Neuron (in vitro differentiated cells): Measurements from ENCODE around the gene CNIH4.
A peak's percentile ranks its signal among the peaks of the same experiment; 100 is the strongest.
"Not testable (repeated sequence)": the region's sequence is repeated elsewhere in the genome, so short reads cannot be mapped to it uniquely, and the experiment has no call there.

Experiments used
- H2AFZ ChIP-seq: one replicate; pipeline ENCODE4 v1.6.1; 2013; ENCODE audit warnings: low read depth, mild to moderate bottlenecking, inconsistent platforms, low read length, moderate library complexity
- H3K27me3 ChIP-seq: one replicate; pipeline ENCODE4 v1.6.1; 2013; ENCODE audit warnings: low read length; ENCODE audit not compliant: insufficient read depth
- H3K36me3 ChIP-seq: one replicate; pipeline ENCODE4 v1.6.1; 2013; ENCODE audit warnings: low read length; ENCODE audit not compliant: insufficient read depth
- H3K4me1 ChIP-seq: one replicate; pipeline ENCODE4 v1.6.1; 2013; ENCODE audit warnings: low read length; ENCODE audit not compliant: insufficient read depth
- H3K4me3 ChIP-seq: 2 replicates; pipeline ENCODE4 v1.5.1; 2013; ENCODE audit warnings: mild to moderate bottlenecking, low read length, moderate library complexity
- H3K9me3 ChIP-seq: one replicate; pipeline ENCODE4 v1.6.1; 2013; ENCODE audit warnings: low read length

The CNIH4 gene

DNA sequence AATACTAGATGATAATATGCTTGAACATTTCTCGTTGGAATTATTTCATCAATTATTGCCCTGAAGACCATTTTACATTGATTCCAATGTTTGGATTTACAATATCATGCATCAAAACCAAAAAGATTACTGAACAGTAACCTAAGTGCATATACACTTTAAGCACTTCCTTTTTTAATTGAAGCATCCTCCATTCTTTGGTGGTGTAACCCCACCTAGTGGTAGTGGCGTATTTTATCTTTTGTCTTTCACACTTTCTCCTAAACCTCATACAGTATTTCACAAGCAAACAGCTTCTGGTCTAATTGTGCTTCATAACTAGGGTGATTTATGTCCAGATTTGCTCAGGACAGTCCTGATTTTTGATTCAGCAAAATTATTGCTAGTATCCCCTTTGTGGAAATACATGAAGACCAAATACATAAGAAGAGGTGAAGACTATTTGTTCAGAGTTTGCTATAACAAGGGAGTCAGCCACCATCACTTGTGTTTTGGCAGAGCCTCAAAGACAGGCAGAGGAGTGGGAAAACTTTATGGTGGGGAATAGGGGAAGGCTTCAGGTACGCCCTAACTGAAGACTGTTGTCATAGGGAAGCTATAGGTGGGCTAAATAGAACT lies 23.3 kb upstream of the CNIH4 start:
- no peaks in the 10 kb centered on the region for H3K36me3 ChIP-seq
- H3K4me3 ChIP-seq: no peak overlapping the region
- peaks cover 14% of the 10 kb centered on the region for H3K4me1 ChIP-seq
- no peak overlapping the region for H2AFZ ChIP-seq
- no peaks in the 10 kb centered on the region for H3K9me3 ChIP-seq
- H3K27me3 ChIP-seq: no peaks in the 10 kb centered on the region

DNA sequence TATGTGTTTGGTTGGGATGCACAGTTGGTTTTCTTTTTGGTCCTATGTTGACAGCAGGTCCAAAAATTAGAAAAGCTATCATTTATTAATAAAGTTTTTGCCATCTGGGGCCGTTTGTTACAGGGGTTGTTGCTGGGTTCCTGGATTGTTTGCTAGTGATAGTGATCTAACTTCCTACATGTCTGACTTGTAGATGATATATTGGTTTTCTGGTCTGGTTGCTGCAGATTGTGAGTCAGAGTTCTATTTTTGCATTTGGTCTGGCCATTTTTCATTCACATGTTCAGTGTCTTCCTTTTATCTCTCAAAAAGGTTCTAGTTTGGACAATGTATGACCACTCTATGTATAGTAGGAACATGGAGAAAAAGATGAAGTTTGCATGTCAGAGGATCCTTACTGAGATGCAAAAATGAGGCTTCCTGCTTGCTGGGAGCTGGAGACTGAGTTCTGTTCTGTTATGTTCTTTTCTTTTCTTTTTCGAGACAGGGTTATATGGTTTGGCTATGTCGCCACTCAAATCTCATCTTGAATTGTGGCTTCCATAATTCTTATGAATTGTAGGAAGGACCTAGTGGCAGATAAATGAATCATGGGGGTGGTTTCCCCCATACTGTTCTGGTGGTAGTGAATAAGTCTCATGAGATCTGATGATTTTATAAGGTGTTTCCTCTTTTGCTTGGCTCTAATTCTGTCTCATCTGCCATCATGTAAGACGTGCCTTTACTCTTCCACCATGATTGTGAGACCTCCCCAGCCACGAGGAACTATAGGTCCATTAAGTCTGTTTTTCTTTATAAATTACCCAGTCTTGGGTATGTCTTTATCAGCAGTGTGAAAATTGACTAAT lies 22.5 kb upstream of the CNIH4 start:
- H2AFZ ChIP-seq: no peak overlapping the region
- H3K4me3 ChIP-seq: no peak overlapping the region

DNA sequence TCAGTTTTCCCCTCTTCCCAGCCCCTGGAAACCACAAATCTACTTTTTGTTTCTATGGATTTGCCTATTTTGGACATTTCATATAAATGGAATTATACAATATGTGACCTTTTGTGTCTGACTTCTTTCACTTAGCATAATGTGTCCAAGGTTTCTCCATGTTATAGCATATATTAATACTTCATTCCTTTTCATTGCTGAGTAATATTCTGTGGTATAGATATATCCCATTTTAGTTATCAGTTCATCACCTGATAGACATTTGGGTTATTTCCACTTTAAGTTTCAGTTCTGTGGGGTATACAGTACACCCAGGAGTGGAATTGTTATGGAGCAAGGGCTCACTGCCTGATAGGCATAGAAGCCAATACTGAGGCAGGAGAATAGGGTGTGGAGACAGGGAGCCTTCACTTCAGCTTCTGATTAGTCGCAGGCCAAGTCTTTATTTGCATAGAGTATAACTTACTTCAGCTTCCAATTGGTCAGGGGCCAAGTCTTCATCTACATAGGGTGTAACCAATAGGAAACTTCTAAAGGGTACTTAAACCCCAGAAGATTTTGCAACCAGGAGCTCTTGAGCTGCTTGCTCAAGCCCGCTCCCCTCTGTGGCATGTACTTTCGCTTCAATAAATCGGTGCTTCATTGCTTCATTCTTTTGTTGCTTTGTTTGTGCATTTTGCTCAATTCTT lies 18.4 kb upstream of the CNIH4 start:
- no peaks in the 10 kb centered on the region for H3K4me1 ChIP-seq
- H3K4me3 ChIP-seq: no peak overlapping the region
- H2AFZ ChIP-seq: no peak overlapping the region
- no peaks in the 10 kb centered on the region for H3K36me3 ChIP-seq
- H3K9me3 ChIP-seq: no peaks in the 10 kb centered on the region
- no peaks in the 10 kb centered on the region for H3K27me3 ChIP-seq

More for the DNA sequence above, 22.5 kb upstream of the CNIH4 start:
- peaks cover 9% of the 10 kb centered on the region for H3K4me1 ChIP-seq
- no peaks in the 10 kb centered on the region for H3K9me3 ChIP-seq
- H3K27me3 ChIP-seq: no peaks in the 10 kb centered on the region
- H3K36me3 ChIP-seq: no peaks in the 10 kb centered on the region

DNA sequence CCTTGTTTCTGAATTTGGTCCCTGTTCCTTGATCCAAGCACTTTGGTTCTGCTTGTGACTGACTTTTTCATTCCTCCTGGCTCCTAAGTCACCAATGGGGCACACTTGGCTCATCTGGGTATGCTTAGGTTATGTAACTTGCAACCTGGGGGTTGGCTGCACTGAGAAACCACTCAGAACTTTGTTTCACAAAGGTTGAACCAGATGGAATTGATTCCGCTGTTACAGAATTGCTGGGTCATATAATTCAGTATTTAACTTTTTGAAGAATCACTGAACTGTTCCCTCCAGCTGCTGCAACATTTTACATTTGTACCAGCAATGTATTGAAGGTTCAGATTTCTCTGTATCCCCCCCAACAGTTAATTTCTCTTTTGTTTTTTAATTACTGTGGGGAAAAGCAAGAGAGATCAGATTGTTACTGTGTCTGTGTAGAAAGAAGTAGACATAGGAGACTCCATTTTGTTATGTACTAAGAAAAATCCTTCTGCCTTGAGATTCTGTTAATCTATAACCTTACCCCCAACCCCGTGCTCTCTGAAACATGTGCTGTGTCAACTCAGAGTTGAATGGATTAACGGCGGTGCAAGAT lies 17.1 kb upstream of the CNIH4 start:
- no peak overlapping the region for H3K4me3 ChIP-seq
- H3K36me3 ChIP-seq: no peaks in the 10 kb centered on the region
- H2AFZ ChIP-seq: no peak overlapping the region
- H3K9me3 ChIP-seq: peaks cover 2% of the 10 kb centered on the region
- H3K4me1 ChIP-seq: no peaks in the 10 kb centered on the region
- H3K27me3 ChIP-seq: no peaks in the 10 kb centered on the region

DNA sequence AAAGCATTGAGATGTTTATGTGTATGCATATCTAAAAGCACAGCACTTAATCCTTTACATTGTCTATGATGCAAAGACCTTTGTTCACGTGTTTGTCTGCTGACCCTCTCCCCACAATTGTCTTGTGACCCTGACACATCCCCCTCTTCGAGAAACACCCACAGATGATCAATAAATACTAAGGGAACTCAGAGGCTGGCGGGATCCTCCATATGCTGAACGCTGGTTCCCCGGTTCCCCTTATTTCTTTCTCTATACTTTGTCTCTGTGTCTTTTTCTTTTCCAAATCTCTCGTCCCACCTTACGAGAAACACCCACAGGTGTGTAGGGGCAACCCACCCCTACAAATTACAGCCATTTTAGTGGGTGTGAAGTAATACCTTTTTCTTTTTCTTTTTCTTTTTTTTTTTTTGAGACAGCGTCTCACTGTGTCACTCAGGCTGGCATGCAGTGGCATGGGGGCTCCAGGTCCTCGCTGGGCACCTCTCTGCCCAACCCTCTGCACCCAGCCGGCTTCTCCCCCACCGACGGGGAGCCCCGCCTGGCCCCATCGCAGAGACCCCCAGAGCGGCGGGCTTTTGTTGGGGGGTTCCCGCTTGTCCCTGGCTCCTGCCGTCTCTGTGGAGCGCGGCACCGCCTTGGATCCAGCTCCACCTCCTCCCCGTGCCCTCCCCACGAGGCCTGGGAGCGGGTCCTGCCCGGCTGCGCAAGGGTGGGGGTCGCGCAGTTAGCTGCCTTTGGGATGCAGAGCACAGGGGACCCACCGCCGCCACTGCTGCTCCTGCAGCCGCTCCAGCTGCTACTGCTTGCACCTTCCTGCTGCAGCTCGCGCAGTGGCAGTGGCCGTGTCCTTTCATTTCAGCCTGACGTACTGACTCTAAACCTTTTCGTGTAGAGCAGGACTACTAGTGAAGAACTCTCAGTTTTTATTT lies 16.0 kb upstream of the CNIH4 start:
- H3K4me3 ChIP-seq: not testable (repeated sequence)

DNA sequence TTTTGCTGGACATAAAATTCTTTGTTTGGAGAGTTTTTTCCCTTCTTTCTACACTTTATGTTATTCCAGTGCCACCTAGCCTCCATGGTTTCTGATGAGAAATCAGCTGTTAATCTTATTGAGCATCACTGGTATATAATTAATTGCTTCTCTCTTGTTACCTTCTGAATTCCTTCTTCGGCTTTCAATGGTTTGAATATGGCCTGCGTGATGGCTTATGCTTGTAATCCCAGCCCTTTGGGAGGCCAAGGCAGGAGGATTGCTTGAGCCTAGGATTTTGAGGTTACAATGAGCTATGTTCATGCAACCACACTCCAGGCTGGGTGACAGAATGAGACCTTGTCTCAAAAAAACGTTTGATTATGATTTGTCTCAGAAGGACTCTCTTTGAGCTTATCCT lies 13.0 kb upstream of the CNIH4 start:
- no peak overlapping the region for H3K4me3 ChIP-seq
- H3K36me3 ChIP-seq: no peaks in the 10 kb centered on the region
- H2AFZ ChIP-seq: no peak overlapping the region
- H3K27me3 ChIP-seq: no peaks in the 10 kb centered on the region
- peaks cover 2% of the 10 kb centered on the region for H3K9me3 ChIP-seq
- H3K4me1 ChIP-seq: no peaks in the 10 kb centered on the region

More for the DNA sequence above, 16.0 kb upstream of the CNIH4 start:
- H3K27me3 ChIP-seq, H3K9me3 ChIP-seq, H3K36me3 ChIP-seq, H3K4me1 ChIP-seq: not testable (repeated sequence)
- peak overlapping the region; percentile 28 for H2AFZ ChIP-seq

DNA sequence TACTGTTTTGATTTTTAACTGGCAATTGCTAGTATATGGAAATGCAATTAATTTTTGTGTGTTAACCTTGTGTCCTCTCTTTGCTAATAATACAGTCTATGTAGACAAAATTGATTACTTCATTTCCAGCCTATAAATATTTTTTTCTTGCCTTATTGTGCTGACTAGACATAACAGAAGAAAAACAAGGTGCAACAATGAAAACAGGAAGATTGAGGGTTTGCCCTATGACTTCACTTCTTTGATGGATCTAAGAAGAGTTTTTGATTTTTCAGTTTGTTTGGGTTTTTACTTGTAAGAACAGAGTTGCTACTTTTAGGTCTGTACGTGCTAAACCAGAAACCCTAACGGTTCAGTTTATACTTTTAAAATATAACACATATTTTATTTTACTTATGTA lies 8.5 kb upstream of the CNIH4 start:
- Histone ChIP-seq H2AFZ (no peak overlapping the region), H3K27me3 (no peaks in the 10 kb centered on the region), H3K9me3 (peaks cover 2% of the 10 kb centered on the region), H3K4me3 (no peak overlapping the region), H3K4me1 (no peaks in the 10 kb centered on the region), H3K36me3 (no peaks in the 10 kb centered on the region)

DNA sequence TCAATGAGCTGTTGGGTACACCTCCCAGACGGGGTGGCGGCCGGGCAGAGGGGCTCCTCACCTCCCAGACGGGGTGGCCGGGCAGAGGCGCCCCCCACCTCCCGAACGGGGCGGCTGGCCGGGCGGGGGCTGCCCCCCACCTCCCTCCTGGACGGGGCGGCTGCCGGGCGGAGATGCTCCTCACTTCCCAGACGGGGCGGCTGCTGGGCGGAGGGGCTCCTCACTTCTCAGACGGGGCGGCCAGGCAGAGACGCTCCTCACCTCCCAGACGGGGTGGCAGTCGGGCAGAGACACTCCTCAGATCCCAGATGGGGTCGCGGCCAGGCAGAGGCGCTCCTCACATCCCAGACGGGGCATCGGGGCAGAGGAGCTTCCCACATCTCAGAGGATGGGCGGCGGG lies 7.0 kb upstream of the CNIH4 start:
- not testable (repeated sequence) for H3K36me3 ChIP-seq, H3K9me3 ChIP-seq, H3K4me3 ChIP-seq, H3K27me3 ChIP-seq, H2AFZ ChIP-seq, H3K4me1 ChIP-seq

DNA sequence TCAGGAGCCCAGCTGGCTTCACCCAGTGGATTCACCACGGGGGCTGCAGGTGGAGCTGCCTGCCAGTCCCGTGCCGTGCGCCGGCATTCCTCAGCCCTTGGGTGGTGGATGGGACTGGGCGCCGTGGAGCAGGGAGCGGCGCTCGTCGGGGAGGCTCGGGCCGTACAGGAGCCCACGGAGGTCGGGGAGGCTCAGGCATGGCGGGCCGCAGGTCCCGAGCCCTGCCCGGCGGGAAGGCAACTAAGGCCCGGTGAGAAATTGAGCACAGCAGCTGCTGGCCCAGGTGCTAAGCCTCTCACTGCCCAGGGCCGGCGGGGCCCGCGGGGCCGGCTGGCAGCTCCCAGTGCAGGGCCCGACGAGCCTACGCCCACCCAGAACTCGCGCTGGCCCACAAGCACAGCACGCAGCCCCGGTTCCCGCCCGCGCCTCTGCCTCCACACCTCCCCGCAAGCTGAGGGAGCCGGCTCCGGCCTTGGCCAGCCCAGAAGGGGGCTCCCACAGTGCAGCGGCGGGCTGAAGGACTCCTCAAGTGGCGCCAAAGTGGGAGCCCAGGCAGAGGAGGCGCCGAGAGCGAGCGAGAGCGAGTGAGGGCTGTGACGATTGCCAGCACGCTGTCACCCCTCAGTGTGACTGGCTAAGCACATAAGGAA lies 4.1 kb upstream of the CNIH4 start:
- H2AFZ ChIP-seq, H3K36me3 ChIP-seq, H3K9me3 ChIP-seq, H3K4me1 ChIP-seq, H3K27me3 ChIP-seq, H3K4me3 ChIP-seq: not testable (repeated sequence)

DNA sequence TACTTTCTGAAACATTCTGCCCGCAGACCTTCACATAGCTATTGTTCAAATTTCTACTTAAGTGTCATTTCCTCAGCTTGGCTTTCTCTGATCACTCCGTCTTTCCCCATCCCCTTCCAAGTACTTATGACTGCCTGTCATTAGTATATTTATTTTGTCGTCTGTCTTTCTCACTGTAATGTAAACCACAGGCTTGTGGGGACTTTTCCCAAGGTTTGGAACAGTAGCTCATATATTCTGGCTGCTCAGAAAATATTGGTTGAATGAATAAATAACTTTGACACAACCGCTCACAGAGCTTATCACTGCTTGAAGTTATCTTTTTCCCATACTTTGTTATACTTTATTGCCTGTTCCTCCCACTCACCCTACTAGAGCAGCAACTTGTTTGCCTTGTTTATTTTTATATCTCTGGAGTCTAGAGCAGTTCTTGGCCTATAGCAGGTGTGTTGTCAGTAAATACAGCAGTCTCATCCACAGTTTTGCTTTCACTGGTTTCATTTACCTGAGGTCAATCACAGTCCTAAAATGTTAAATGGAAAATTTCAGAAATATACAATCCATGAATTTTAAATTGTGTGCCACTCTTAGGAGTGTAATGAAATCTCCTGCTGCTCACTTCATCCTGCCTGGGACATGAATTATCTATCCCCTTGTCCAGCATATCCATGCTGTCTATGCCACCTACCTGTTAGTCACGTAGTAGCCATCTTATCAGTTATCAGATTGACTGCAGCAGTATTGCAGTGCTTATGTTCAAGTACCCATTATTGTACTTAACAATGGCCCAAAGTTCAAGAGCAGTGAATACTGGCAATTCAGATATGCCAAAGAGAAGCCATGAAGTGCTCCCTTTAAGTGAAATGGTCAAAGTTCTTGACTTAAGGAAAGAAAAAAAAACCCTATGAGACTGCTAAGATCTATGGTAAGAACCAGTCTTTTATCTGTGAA lies 2.4 kb upstream of the CNIH4 start:
- H2AFZ ChIP-seq: no peak overlapping the region
- H3K27me3 ChIP-seq: no peaks in the 10 kb centered on the region
- H3K9me3 ChIP-seq: no peaks in the 10 kb centered on the region
- no peaks in the 10 kb centered on the region for H3K36me3 ChIP-seq
- H3K4me3 ChIP-seq: no peak overlapping the region
- H3K4me1 ChIP-seq: peaks cover 13% of the 10 kb centered on the region

DNA sequence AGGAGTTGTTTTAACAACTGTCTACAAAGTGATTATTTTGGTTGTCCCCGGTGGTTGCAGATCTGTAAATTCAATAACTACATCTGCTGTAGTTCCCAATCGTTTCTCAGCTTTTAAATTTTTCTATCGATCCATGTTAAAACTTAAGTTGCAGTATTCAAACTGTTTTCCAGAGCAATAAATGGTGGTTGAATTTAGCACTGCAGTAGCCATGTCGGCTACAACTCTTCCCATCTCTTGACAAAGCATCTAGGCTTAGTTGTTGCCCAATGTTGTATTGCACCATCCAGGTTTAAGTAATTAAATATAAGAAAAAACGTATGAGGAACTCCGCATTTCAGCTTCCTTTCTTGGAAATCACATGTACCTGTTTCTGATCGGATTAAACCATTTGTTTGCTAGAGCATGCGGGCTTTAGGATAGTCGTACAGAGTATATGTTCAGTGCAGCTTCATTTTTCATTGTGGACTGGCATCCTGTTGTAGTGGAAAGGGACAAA lies 996 bp downstream of the CNIH4 start:
- Histone ChIP-seq H3K27me3 (no peaks in the 10 kb centered on the region), H3K36me3 (peaks cover 2% of the 10 kb centered on the region), H2AFZ (peak overlapping the region; percentile 74), H3K9me3 (no peaks in the 10 kb centered on the region), H3K4me3 (peak overlapping the region; percentile 73), H3K4me1 (peaks cover 13% of the 10 kb centered on the region)
